HG02642 (cell line): ENCODE results near the gene EEF2KMT.
"Not testable (repeated sequence)": the region's sequence is repeated elsewhere in the genome, so short reads cannot be mapped to it uniquely, and the experiment has no call there.

Experiments
- ATAC-seq: cut with Tn5 transposase; IDR thresholded peaks from one replicate; pipeline ENCODE4 v1.9.1; 2021; ENCODE audit warnings: mild to moderate bottlenecking; ENCODE audit not compliant: unreplicated experiment, poor library complexity

The EEF2KMT gene

DNA sequence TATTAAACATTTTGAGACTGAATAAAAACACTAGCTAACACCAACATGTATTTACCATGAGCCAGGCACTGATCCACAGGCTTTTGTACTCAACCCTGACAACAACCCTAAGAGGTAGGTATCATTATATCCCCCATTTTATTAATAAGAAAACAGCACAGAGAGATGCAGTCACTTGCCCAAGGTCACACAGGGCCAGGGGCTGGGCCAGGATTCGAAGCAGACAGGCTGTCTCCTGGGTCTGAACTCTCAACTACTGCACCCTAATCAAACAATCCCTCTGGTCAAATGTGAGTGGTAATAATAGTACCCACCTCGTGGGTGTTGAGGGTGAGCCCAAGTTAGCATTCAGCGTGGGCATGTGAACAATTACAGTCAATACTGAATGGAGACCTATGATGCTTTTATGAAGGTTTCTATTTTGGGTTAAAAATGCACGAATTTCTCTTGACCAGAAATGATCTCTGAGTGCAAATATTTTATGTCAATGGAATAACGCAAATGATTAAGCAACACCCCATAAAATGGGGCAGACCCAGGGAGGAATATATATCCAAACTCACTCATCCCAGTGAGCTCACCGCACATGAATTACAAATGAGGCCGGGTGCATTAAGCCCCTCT, 1.0 kb downstream of the EEF2KMT start:
- not testable (repeated sequence) for ATAC-seq

DNA sequence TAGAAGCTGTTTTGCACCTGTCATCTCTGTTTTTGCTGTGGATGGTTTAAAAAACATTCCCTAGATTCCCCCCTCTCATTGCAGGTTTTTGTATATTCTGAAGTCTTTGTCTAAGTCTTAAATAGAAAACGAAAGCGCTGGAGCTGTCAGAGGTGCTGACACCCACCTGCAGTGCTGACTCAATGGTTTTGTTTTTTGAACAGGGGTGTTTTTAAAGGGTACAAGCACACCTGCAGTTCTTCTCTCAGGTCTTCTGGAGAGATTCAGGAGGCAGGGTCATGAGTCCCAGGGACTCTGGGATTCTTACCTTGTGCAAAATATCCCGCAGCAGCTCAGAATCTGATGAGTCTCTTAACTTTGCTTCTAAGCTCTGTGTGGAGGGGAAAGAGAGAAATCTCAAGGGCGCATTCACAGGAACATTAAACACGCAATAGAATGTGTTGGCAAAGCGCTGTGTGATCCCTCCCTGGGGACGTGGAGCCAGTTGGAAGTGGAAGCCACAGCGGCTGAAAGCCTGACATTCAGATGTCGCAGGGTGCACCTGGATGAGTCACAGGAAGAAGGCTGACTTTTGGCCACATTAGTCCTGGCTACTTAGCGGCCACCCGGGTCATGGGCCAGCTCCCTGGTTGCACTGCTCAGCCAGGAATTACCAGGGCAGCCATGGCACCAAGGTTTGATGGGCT, 2.3 kb downstream of the EEF2KMT start:
- not testable (repeated sequence) for ATAC-seq

DNA sequence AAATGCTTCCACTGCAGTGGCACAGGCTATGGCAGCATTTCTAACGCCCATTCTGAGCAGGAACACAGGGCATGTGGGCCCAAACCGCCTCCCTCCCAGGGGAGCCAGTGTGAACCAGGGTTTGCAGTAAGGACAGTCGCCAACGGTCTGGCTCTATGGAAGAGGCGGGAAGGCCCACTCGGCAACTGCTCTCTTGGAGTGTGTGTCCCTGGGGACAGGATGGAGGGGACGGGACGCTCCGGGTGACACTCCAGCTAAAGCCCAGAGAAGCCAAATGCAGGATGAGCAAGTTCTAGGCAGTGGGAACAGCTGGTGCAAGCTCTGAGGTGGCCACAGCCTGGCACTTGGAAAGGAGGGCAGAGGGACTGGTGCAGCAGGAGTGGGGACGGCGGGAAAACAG, 3.8 kb downstream of the EEF2KMT start:
- not testable (repeated sequence) for ATAC-seq

DNA sequence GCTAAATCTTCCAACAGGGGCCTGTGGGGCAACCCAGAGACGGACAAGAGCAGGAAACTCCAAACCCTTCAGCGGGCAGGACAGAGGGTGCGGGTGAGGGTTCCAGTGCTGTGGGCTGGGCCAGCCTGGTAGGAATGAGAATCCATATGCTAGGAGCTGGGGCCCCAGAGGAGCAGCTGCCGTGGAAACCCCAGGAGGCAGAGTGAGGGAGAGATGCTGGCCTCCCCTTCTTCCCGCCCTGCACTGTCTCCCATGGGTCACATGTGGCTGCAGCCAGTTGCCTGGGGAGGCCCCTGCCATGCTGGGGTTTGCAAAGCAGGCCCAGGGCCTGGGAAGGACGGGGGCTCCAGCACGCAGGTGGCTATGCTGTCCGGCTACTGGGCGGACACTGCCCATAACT, 4.5 kb downstream of the EEF2KMT start:
- ATAC-seq, result not testable (repeated sequence)

DNA sequence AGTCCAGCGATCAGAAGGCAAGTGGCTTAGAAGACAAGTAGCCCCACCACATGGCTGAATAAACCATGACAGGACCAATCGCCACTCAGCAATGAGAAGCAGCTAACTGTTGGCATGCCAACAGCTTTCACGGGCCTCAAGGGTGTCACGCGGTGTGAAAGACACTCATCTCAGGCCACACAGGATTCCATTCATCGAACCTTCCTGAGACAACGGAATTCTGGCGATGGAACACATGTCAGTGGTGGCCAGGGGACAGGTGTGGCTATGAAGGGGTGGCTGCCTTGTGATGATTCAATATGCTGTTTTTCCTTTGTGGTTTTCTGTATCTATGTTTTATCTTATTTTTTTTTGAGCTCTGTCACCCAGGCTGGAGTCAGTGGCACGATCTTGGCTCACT, 7.0 kb downstream of the EEF2KMT start:
- not testable (repeated sequence) for ATAC-seq

DNA sequence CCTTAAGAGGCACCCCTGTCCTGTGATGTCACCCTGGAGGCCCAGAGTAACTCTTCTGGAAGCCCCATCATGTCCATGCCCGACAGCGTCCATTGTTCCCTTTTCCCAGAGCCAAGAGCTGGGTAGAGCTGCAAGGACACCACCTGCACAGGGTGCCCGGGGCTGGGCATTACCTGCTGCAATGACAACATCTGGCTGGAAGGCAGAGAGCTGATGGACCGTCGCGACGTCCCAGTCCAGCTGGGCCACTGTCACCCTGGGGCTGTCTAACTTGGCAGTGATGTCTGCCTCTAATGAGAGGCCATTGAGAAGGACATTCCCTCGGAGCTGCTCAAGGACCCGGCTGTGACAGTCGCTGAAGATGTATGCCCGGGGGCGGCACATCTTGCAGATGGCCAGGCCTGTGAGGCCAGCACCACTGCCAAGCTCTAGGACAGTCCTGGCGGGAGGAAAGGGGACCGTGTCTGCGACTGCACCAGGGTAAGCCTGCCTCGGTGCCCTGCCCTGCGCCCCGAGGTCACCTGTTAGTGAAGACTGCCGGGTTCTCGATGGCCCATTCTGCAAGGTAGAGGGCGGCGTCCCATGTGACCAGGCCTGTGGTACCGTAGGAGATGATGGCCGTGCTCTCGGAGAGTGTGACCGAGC, 7.6 kb downstream of the EEF2KMT start:
- not testable (repeated sequence) for ATAC-seq

DNA sequence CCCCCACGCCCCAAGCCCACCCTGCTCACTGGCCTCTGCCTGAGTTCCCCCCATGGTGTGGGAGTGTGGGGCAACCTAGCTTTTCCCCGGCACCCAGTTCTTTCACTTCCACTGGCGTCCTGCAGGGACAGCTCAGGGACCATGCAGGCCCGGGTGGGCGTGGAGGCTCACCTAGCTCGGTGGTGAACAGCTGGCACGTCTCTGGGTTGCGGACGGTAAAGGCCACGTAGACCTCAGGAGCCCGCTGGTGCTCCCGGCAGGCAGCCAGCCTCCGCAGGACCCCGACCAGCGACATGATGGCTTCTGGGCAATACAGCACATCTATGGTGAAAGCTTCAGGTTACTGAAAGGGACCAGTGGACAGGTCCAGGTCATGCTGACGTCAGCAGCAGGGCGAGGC, 8.7 kb downstream of the EEF2KMT start:
- ATAC-seq, result not testable (repeated sequence)

DNA sequence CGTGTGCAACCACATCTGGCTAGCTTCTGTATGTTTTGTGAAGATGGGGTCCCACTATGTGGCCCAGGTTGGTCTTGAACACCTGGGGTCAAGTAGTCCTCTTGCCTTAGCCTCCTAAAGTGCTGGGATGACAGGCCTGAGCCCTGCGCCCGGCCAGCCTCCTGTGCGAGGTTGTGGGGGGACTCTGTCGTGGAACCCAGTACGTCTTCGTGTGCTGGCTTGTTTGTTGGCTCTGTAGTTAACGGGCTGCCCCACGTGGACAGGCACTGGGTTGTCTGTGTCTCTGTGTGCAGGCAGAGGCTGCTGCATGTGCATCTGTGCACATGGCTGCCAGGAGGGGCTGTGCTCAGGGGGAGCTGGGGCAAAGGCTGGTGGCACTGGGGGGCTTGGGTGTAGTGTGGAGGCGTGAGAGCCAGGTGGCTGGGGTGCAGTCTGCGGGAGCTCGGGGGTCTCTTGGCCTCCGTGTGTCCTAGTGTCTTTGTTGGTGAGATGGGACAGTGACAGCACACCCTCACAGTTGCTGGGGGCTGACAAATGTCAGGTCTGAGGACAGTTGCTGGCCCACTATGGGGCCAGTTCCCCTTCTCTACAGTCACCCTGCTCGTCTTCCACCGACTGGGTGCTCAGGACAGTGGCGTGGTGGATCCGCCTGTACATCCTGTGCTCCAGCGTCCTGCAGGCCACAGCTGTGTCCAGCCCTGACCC, 9.4 kb downstream of the EEF2KMT start:
- not testable (repeated sequence) for ATAC-seq

DNA sequence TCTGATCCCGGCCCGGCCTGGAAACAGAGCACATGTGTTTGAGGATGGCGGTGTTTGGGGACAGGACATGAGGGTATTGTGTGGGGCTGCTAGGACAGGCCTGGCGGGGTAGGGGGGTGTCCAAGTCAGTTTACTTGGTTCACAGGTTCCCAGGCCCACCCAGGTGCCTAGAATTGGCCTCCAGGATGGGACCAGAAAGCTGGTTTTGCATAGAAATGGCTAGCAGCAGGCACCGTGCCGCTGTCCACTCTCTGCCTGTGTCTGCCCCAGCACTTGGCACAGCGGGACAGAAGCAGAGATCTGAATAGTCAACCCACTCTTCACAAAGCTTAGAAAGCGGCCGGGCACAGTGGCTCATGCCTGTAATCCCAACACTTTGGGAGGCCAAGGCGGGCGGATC, 11.9 kb downstream of the EEF2KMT start:
- ATAC-seq, result not testable (repeated sequence)

DNA sequence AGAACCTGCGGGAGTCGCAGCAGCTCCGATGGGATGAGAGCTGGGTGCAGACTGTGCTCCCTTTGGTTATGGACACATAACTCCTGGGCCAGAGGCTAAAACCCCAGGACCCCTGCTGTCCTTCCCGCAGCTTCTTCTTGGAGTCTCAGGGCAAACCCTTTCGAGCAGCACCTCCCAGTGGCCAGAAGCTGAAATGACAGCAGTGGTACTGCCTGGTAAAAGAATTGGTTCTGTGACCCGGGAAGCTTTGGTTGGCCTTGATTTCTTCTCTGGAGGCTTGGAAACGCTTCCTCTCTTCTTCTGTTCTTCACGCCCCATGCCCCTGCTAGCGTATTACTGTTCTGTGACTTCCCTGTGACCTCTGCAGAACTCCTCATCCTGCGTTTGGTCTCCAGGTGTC, 12.8 kb downstream of the EEF2KMT start:
- ATAC-seq, result not testable (repeated sequence)

DNA sequence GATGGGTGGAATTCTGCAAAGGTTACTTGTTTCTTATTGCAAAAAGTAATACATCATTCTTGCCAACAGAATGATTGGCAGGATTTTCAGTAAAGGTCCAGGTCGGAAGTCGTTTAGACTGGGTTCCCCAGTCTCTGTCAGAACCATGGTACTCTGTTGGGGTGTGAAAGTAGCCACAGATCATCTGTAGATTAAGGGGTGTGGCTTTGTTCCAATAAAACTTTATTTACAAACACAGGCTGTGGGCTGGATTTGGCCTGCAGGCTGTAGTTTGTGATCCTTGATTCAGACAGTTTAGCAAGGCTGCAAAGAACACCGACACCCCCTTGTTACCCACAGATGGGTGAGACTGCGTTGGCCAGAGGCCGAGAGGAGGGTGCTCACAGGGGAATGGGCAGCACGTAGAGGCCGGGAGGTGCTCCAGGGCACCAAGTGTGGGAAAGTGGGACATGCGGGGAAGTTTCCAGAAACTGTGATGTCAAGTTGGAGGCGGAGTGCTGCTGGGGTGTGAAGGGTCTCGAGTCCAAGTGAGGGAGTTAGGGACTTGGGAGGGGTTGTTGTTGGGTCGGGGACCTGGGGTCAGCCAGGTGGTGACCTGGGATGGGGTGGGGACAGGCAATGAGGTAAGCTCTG, 13.4 kb downstream of the EEF2KMT start:
- not testable (repeated sequence) for ATAC-seq

DNA sequence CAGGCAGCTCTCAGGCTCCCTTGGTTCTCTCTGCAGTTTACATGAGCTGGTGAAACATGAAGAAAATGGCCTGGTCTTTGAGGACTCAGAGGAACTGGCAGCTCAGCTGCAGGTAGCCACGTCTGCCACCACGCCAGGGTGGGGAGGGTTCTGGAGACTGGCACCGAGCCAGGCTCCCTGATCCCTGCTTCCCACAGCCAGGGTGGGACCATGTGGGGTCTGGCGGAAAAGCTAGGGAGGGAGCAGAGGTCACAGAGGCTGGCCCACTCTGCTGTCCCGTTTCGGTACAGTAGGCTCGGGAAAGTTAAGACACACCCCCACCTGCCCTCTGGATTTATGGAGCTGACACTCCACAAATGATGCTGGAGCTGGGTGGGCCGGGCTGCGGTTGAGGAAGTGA, 13.9 kb downstream of the EEF2KMT start:
- not testable (repeated sequence) for ATAC-seq

DNA sequence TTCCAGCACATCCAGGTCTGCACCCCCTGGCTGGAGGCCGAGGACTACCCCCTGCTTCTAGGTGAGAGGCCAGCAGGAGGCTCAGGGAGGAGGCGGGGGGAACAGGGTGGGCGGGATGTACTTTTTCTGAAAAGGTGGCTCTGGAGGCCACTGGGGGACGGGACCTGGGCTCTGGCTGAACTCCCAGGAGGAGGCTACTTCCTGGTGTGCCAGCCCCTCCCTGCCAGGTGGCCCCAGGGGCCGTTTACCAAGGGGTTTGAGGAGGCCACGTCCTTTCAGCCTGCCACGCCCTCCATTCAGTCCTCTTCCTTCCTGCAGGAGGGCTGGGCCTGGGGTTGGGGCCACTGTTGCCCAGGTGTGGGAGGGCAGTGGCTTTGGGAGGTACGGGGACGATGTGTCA, 16.6 kb downstream of the EEF2KMT start:
- not testable (repeated sequence) for ATAC-seq

DNA sequence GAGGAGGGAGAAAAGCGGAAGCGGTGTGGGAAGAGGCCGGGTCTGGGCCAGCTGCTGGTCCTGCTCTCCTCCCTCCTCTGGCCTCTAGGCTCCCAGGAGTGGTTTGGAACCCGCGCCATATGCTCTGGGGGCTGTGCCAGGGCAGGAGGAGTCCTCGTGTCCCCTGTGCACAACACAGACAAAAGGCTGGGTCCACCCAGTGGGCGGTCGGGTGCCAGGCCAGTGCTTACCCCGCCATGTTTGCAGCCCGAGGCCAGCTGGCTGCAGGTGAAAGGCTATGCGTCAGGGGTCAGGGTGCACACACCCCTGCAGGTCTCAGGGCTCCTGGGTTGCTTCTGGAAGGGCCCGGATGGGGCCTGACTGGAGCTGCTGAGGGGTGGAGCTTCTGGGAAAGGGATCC, 17.1 kb downstream of the EEF2KMT start:
- not testable (repeated sequence) for ATAC-seq

DNA sequence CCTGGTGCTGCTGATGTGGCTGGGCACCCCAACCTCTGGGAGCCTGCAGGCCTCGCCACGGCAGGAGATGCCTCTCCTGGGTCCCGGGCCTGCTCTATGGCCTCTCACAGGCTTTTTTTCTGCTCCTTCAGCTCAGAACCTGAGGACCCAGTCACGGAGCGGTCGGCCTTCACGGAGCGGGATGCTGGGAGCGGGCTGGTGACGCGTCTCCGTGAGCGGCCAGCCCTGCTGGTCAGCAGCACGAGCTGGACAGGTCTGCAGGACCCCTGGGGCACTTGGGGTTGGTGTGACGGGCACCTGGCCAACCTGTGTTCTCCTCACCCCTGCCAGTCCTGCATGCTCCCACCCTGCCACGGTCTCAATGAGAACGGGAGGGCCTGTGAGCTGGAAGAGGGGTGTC, 19.0 kb downstream of the EEF2KMT start:
- ATAC-seq, result no peak

DNA sequence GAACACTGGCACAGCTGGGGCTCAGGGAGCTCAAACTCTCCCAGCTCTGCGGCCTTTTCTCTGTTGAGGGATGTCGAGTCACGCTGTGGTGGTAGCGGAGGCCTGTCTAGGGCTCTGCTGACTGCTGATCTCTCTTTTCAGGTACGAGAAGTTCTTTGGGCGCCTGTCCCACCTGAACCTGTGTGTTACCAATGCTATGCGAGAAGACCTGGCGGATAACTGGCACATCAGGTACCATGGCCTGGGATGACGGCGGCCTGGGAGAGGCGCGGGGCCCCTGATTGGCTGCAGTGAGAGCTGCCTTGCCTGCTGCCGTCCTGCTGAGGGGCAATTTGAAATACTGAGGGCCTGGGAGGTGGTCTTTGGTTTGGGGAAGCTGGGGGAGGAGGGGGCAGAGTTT, 20.3 kb downstream of the EEF2KMT start:
- ATAC-seq, result no peak

DNA sequence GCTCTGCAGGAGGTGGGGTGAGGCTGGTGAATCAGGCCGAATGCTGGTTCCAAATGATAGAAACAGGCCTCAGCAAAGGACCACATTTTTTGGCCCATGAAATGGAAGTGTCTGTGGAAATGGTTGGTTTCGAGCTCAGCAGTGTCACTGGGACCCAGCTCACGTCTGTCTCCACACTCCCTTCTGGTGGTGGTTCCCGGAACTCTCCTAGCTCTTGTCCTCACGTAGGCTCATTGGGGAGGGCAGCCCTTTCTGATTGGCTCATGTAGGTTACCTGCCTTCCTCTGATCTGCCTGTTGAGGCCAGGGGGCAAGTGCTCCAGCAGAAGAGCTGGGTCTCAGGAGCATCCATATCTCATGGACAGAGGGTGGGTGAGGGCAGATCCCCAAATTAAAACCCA, 22.0 kb downstream of the EEF2KMT start:
- ATAC-seq, result no peak

DNA sequence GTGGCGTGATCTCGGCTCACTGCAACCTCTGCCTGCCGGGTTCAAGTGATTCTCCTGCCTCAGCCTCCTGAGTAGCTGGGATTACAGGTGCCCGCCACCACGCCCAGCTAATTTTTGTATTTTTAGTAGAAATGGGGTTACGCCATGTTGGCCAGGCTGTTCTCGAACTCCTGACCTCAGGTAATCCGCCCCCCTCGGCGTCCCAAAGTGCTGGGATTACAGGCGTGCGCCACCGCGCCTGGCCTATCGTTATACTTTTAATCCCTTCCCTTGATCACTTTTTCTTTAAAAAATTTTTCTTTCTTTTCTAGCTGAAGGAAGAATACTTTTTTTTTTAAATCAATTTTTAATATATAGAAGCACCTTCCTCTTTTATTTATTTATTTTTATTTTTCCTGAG, 23.8 kb downstream of the EEF2KMT start:
- not testable (repeated sequence) for ATAC-seq

DNA sequence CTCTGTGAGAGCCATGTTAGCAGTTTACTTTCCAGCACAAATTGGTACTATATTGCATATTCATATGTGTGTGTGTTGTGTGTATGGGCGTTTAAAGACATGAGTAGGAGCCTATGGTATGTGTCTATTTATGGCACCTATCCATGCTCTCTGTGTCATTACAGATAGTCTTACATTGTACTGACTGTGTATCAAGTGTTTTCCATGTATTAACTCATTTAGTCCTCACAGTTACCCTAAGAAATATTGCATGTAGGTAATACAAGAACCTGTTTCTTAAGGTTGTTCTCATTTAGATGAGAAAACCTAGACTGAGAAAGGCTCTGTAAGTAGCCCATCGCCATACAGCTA, 24.3 kb downstream of the EEF2KMT start:
- no peak for ATAC-seq
